Stomach (tissue), 4 donors: Measurements from ENCODE around the gene ZNF219.

Experiments used
- CTCF ChIP-seq, 7 experiments: fragments of 450-650 bp in 4 of 7; fragments of 200-600 bp in 3 of 7; sonication (generic) in 3 of 7; IDR thresholded peaks; one replicate each; pipeline ENCODE4 v1.5.1; 2016 to 2019; ENCODE audit warnings: antibody characterized with exemption in 7 of 7, control low read depth in 2 of 7, mild to moderate bottlenecking in 1 of 7
- EP300 ChIP-seq: sonication (generic); formaldehyde crosslinking; IDR thresholded peaks from one replicate; pipeline ENCODE4 v1.6.1; 2017; ENCODE audit warnings: antibody characterized with exemption

GRCh38 chr14:21106176-21106497, 7.7 kb upstream of the ZNF219 start:
- TF ChIP-seq CTCF (IDR thresholded peaks at IDR 0.05) (no peak), EP300 (no peak)
